Measurements from ENCODE around the gene AIM2. TPM values are rescaled to one million over a fixed set of nuclear protein-coding genes. Genes with fewer than 3 reads are reported as not detected.

AIM2 gene
- total RNA-seq, 2 experiments from 2014 or later, result 64.8 to 64.9 TPM

- ChIA-PET POLR2A (no interaction called here), CTCF (no interaction called here)
Observed at GRCh38 chr1:159084867-159085266, 8.3 kb upstream of the AIM2 start.

GRCh38 chr1:159084152-159084551 is 7.6 kb upstream of the AIM2 start:
- POLR2A ChIA-PET, result no interaction called here
- CTCF ChIA-PET, result no interaction called here

- ChIA-PET POLR2A (no interaction called here), CTCF (no interaction called here)
Observed at GRCh38 chr1:159083013-159083412, 6.4 kb upstream of the AIM2 start.

GRCh38 chr1:159081626-159082025 is 5.1 kb upstream of the AIM2 start:
- CTCF ChIA-PET, result no interaction called here
- POLR2A ChIA-PET, result no interaction called here

GRCh38 chr1:159079525-159079924 is 3.0 kb upstream of the AIM2 start:
- ChIA-PET CTCF (interaction anchor here (0.6 kb wide), 1 partner anchor 10 kb away, joined by 3 read pairs; no protein-coding TSS in a partner anchor), POLR2A (no interaction called here)

- CTCF ChIA-PET, result interaction anchor here (1.2 to 2.9 kb wide), 10 partner anchors 12 to 1085 kb away, joined by 3 to 12 read pairs (median 4); partner anchors contain the start of gene IFI16
- POLR2A ChIA-PET, result interaction anchor here (0.6 to 3.6 kb wide), 9 partner anchors 9 to 1950 kb away, joined by 3 to 28 read pairs (median 10); partner anchors contain the start of gene IFI16
Observed at GRCh38 chr1:159077120-159077961, 775 bp upstream of the AIM2 start.

- ChIA-PET CTCF (interaction anchor here (0.7 to 1.3 kb wide), 5 partner anchors 16 to 326 kb away, joined by 3 to 5 read pairs (median 3); no protein-coding TSS in a partner anchor), POLR2A (interaction anchor here (1.1 kb wide), 1 partner anchor 63 kb away, joined by 3 read pairs; no protein-coding TSS in a partner anchor)
Observed at GRCh38 chr1:159071970-159072582, 4.5 kb downstream of the AIM2 start.

GRCh38 chr1:159068886-159069285 is 7.7 kb downstream of the AIM2 start:
- CTCF ChIA-PET, result interaction anchor here (1.0 kb wide), 1 partner anchor 129 kb away, joined by 3 read pairs; no protein-coding TSS in a partner anchor
- POLR2A ChIA-PET, result interaction anchor here (0.6 to 1.9 kb wide), 2 partner anchors 8 to 171 kb away, joined by 4 to 10 read pairs; partner anchors contain the start of gene AIM2

GRCh38 chr1:159067699-159068621 is 8.6 kb downstream of the AIM2 start:
- POLR2A ChIA-PET, result interaction anchor here (0.6 to 1.9 kb wide), 2 partner anchors 9 to 172 kb away, joined by 4 to 10 read pairs; partner anchors contain the start of gene AIM2

GRCh38 chr1:159066108-159066507 is 10.5 kb downstream of the AIM2 start:
- CTCF ChIA-PET, result no interaction called here
- POLR2A ChIA-PET, result no interaction called here

More at GRCh38 chr1:159067699-159068621, 8.6 kb downstream of the AIM2 start:
- CTCF ChIA-PET, result interaction anchor here (0.9 to 1.0 kb wide), 2 partner anchors 69 to 130 kb away, joined by 3 read pairs; no protein-coding TSS in a partner anchor

GRCh38 chr1:159065106-159065505 is 11.5 kb downstream of the AIM2 start:
- CTCF ChIA-PET, result no interaction called here
- POLR2A ChIA-PET, result no interaction called here

- CTCF ChIA-PET, result interaction anchor here (1.3 kb wide), 1 partner anchor 18 kb away, joined by 4 read pairs; no protein-coding TSS in a partner anchor
Observed at GRCh38 chr1:159058751-159059150, 17.8 kb downstream of the AIM2 start.

GRCh38 chr1:159056069-159056698 is 20.4 kb downstream of the AIM2 start:
- ChIA-PET POLR2A (interaction anchor here (0.6 kb wide), 2 partner anchors 36 to 1222 kb away, joined by 3 to 6 read pairs; no protein-coding TSS in a partner anchor), CTCF (interaction anchor here (1.9 kb wide), 1 partner anchor 15 kb away, joined by 5 read pairs; no protein-coding TSS in a partner anchor)

More at GRCh38 chr1:159058751-159059150, 17.8 kb downstream of the AIM2 start:
- POLR2A ChIA-PET, result no interaction called here

- POLR2A ChIA-PET, result no interaction called here
Observed at GRCh38 chr1:159055181-159055641, 21.4 kb downstream of the AIM2 start.

GRCh38 chr1:159054427-159054826 is 22.1 kb downstream of the AIM2 start:
- CTCF ChIA-PET, result interaction anchor here (0.8 kb wide), 1 partner anchor 18 kb away, joined by 3 read pairs; no protein-coding TSS in a partner anchor
- POLR2A ChIA-PET, result no interaction called here

More at GRCh38 chr1:159055181-159055641, 21.4 kb downstream of the AIM2 start:
- CTCF ChIA-PET, result no interaction called here

GRCh38 chr1:159051436-159051835 is 25.1 kb downstream of the AIM2 start:
- CTCF ChIA-PET, result no interaction called here
- POLR2A ChIA-PET, result no interaction called here

- POLR2A ChIA-PET, result interaction anchor here (0.6 kb wide), 1 partner anchor 37 kb away, joined by 3 read pairs; no protein-coding TSS in a partner anchor
- CTCF ChIA-PET, result interaction anchor here (1.3 kb wide), 1 partner anchor 30 kb away, joined by 3 read pairs; the partner anchor contains the start of gene AIM2
Observed at GRCh38 chr1:159046486-159046885, 30.1 kb downstream of the AIM2 start.

Measured in activated CD8-positive, alpha-beta memory T cell treated with anti-CD3 and anti-CD28 coated beads for 36 hours (primary cell).